ENCODE measurements around the gene CASZ1.

CASZ1 gene

DNA sequence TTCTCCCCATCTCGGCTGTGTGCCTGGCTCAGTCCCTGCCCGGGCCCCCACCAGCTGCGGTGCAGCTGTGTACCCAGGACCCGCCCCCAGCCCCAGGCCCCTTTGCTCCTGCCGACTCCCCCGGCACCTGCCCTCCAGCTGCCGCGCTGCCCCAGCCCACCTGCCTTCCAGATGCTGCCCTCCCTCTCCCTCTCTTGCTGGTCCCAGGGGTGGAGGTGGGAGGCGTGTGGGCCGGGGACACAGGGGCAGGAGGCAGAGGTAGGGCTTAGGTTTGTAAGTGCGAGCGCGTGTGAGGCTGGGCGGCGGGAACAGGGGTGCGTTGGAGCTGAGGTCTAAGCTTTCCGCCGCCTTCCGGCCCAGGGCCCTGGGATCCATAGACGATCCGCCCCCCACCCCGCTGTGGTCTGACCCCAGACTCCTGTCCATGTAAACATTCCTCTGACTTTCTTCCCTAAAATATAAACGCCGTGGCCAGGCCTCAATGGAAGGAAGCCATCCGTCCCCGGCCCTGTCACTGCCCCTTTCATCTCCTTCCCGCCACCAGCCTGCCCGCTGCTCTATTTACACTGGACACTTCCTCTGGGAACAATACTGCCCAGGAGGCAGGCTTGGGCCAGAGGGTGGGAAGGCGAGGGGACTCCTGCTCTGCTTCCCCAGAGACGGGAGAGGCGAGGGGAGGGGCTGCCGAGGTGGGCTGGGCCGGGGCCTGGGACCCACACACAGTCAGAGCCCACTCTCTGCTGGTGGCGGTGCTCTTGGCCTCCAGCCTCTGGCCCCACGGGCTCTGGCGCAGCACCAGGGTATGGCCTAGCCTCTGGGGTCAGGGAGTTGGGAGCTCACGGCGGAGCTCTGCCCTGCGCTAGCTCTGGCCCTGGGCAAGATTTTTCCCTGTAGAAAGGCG lies 128.3 kb downstream of the CASZ1 start:
- peak; percentile 99 for DNase-seq

DNA sequence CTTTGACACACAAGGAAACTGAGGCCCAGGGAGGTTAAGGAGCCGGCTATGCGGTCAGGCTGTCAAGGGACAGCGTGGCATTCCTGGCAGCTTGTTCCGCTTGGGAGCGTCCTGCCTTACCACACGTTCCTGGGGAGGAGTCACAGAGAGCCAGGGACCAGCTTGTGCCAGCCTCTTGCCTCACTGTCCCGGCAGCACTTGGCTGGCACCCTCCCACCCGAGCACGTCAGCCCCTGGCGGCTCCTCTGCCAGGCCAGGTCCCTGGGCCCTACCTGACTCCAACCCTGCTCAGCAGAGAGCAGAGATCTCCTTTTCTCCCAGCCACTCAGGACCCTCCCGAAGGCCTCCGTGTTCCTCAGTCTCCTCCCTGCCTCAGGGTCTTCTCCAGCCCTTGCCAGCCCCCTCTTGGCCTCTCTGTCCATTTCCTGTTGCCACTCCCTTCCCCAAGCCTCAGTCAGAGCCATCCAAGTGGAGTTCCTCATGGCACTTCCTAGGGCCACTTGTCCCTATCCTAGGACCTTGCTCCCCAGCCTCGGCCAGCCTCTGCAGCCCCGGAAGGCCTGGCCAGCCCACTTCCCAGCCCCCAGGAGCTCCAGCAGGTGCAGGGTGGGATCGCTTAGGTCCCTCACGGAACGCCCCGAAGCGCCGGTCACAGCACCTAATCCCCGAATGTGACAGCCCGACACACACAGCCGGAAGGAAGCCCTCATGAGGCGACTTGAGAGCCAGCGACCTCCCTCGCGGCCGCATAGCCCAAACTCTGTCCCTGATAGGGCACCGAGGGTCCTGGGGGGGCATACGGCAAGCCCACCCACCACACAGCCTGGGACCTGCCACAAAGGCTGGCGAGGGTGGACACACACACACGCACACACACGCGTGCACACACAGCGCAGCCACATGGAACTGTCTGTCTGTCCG lies 130.3 kb downstream of the CASZ1 start:
- DNase-seq = no peak

DNA sequence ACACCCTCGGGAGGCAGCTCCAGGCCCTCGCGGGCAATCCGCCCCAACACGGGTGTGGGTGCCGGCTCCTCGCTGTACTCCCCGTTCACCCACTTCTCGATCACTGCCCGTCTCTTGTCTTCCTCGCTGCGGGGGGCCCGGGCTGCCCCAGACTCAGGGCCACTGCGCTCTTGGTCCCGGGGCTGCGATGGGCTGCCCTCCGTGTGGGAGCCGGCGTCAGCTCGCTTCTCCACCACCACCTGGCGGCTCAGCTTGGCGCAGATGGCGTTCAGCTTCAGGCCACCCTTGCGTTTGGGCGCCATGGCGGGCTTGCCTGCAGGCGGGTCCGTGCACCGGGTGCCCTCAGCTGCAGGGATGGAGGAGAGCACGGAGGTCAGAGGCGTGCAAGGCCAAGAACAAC lies 131.2 kb downstream of the CASZ1 start:
- no peak for DNase-seq

DNA sequence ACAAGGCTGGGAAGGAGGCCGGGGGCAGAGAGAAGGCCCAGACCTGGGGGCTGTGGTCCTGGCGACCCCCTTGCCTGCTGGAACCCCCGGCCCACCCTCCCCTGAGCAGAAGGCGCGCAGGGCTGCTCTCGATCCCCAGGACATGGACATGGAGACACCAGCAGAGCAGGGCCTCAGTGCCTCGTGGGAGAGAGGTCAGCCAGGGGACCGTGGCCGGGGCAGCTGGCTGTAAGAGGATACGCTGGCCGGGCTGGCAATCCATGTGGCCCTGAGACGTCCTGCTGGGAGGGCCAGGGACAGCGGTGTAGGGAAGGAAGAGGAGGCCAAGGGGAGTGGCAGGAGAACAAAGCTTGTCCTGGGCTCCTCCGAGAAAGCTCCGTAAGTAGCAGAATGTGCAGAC lies 132.2 kb downstream of the CASZ1 start:
- DNase-seq = no peak

DNA sequence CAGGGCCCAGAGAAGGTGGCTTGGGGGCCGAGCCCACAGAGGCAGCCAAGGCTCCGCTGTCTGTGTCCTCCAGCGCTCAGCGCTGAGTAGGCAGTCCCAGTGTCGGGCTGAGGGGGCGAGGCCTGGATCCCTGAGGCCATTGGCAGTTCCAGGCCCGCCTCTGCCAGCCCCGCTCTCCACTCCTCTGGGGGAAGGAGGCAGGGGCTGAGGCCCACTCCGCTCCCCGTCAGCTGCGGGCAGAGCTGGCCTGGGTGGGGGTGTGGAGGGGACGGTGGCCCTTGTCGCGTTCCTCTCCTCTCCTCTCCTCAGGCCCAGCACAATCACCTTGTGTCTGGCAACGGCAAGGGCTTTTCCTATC lies 132.8 kb downstream of the CASZ1 start:
- DNase-seq = peak; percentile 96

DNA sequence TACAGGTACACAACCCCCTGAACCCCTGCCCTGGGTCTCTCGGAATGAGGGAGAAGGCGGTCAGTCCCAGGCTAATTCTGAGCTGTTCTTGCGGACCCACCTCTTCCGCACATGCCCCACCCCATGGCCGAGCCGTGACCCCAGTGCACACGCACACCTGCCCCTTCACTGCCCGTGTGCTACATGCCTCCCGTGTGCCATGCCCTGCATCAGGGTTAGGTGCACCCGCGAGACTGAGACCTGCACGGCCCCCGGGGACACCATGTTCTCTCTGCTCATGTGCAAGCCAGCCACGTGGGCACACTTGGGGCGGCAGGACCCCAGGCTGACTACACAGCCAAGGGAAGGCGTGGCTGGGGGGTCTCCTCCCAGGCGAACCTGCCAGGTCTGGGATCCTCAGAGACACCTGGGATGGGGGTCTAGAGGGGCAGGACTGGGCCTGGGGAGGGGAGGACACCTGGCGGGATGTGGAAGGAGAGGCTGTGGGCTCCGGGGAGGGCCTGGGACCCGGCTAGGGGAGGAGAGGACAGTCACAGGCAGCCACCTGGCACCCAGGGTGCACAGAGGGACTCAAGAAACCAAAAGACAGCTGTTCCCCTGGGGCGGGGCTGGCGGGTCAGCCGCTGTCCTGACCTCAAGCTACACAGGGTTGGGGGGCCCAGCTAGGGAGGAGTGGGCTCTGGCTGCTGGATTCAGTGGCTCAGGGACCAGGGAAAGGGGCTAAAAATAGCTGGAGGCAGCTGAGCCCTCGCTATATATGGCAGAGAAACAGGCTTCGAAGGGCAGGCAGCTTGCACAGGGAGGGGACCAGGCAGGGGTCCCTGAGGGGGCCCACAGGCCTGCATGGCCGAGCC lies 133.4 kb downstream of the CASZ1 start:
- no peak for DNase-seq

DNA sequence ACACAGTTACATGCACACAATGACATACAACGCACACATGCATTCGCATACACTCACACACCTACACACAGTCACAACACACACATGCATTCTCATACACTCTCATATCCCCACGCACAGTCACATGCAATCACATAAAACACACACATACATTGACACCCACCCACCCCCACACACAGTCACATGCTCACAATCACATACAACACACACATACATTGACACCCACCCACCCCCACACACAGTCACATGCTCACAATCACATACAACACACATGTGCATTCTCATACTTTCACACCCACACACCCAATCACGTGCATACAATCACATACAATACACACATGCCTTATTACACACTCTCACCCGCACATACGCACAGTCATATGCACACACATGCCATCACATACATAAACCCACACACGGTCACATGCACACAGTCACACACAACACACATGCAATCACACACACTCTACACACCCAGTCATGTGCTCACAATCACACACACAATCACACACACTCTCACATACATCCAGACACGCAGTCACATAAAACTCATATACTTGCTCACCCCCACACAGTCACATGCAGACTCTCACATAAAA lies 134.3 kb downstream of the CASZ1 start:
- DNase-seq = no peak

DNA sequence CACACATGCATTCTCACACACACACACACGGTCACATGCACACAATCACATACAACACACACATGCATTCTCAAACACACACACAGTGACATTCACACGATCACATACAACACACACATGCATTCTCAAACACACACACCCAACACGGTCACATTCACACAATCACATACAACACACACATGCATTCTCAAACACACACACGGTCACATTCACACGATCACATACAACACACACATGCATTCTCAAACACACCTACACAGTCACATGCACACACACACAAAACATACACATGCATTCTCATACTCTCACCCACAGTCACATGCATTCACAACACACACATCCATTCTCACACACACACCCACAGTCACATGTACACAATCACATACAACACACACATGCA lies 135.0 kb downstream of the CASZ1 start:
- DNase-seq = no peak

DNA sequence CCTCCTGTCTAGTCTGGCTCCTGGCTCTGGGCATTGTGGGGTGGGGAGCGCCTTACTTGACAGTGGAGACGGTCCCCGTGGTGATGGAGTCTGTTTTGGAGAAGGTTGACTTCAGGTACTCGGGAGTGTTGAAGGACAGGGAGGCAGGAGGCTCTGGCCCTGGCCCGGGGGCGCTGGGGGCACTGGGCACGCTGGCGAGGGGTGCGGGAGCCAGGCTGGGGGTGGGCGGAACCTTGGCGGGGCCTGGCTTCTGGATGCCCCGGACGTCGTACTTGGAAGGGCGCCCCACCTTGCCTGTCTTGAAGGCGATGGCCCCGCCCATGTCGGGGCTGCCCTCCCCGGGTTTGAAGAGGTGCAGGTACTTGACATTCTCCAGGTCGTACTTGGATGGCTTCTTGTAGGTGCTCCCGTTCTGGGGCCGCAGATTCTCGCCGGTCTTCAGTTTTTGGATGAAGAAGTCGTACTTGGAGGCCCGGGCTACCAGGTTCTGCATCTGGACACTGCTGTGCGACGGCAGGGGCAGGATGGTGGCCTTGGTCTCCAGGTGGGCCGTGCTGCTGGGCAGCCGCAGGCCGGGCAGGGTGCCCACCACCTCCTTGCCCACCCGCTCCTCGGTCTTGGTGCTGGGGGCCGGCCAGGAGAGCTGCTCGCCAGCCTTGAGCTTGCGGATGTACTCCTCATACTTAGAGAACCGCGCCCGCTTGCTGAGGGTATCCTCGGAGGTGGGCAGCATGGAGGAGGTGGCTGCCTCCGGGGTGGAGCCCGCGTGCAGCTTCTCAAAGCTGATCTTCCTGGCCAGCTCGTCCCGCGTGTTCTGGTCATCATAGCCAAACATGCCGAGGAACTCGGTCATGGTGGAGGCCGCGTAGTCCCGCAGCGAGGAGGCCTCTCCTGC lies 136.6 kb downstream of the CASZ1 start:
- no peak for DNase-seq

DNA sequence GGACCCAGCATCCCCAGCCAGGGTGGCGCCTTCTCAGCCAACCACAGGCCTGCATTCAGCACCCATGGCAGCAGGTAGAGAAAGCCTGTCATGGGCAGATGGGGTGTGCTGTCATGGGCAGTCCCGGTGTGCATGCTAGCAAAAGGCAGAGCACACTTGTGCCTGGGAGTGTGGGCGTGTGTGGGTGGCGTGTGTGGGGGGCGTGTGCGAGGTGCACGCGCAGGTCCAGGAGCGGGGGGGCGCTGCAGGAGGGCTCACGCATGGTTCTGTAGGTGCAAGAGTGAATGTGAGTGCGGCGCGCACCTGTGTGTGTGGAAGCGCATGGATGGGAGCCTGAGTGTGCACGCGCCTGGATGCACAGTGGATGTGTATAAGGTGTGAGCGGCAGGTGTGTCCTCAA lies 137.2 kb downstream of the CASZ1 start:
- no peak for DNase-seq

DNA sequence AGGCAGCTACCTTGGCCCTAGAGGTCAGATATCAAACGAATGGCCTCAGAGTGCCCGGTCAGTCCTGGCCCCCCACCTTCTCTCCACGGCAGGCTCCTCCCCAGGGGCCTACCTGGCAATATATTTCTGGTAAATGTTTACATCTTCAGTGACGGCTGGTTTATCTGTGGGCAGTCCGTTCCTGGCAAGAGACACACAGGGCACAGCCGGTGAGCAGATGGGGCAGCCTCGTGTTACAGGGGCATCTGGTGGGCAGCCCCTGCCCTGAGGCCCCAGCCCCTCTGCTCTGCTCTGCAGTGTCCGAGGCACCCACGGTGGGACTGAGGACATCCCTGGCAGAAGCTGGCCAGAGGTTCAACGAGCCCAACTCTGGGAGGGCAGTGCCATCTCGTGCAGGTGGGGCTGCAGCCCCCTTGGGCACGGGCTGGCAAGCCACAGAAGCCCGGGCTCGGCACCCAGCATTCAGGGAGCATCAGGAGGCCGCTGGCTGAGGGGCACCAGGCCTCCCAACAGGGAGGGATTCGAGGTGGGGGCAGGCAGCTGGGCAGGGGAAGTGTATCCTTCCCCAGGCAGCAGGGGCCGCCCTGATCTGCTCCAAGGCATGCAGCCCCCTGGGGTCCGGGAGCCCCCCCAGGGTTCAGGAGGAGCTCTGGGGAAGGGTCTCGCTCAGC lies 137.9 kb downstream of the CASZ1 start:
- DNase-seq = no peak

DNA sequence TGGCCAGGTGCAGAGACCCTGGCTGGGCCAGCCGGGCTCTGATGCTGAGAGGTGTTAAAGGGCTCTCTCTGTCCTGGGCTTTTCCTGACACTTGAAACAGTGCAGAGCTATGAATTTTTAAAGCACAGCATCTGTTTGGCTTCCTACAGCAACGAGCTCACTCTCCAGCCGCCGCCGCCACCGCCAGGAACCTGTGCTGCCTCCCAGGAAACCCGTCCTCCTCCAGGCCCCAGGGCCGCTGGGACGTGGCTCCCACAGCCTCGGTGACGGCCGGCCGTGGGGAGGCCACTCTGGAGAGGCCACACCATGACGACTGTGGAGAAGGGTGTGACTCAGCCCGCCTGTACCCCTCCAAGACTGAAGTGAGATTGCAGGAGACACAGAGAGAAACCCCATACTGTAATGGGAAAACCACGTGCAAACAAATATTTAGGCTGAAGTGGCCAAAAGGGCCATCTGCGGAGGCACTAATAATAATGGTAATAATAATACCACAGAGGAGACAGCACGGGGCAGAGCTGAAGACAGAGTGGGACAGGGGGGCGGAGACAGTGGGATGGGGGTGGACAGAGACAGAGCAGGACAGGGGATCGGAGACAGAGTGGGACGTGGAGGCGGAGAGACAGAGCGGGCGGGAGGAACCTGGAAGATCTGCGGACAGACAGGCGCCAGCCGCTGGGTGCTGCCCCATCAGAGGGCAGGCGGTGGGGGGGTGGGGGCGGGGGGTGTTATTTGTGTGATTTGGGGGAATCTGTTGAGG lies 139.2 kb downstream of the CASZ1 start:
- no peak for DNase-seq

DNA sequence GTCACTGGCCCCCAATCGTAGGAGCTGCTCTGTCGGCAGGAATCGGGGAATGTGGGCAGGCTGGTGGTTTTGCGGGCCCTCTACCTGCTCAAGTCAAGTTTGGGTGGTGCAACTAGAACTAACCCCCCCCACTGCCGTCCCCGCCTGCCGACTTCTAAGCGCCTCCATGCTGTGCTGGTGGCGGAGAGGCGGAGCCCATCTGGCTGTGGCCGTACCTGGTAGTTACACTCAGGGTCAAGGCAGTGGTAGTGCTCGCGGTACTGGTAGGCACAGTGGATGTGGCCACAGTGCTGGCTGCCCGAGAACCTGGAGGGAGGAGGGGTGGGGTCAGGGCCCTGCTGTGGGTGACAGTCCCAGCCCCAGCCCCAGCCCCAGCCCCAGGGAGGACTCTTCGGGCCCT lies 140.0 kb downstream of the CASZ1 start:
- DNase-seq = no peak

DNA sequence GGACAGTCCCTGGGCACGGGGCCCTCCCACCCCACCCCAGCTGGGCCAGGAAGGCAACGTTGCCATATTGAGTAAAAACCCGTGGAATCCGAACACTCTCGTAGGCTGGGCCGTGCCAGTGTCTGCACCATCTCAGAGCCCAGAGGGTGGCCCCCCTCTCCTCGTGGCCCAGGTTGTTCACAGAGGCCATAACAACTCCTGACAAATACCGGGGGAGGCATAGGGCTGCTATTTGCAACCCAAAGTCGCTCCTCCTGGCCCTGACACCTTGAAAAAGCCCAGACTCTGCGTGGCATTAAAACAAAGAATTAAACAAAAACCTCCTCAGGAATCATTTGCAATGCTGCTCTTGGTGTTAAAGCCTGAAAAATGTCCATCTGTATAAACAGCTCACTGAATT lies 141.4 kb downstream of the CASZ1 start:
- no peak for DNase-seq

DNA sequence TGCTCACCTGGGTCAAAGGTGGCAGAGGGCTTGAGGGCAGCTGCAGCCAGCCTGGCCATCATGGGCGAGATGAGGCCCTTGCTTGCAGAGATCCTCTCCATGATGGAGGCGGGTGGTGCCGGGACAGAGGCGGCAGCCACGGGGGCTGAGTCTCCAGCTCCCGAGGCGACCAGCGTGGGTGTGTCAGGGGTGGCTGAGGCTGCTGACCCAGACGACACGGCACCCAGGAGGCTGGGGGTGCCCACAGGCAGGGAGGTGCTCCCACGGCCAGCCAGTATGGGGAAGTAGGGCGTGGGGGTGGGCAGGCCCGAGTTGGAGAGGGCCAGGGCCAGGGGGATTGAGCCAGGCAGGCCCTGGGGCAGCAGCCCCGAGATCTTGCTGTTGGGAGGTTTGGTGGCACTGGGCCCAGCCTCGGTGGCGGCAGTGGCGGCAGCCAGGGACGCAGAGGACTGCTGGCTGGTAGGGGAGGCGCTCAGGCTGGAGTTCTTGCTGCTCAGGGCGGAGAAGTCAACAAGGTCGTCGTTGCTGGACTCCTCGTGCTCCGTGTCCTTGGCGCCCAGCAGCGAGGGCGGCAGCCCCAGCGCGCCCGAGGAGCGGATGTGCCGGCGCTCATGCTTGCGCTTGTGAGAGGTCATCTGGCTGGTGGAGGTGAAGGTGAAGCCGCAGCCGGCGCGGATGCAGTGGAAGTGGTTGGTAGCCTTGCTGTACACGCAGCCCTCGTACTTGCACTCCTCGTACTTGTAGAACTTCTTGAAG lies 142.9 kb downstream of the CASZ1 start:
- DNase-seq = no peak

DNA sequence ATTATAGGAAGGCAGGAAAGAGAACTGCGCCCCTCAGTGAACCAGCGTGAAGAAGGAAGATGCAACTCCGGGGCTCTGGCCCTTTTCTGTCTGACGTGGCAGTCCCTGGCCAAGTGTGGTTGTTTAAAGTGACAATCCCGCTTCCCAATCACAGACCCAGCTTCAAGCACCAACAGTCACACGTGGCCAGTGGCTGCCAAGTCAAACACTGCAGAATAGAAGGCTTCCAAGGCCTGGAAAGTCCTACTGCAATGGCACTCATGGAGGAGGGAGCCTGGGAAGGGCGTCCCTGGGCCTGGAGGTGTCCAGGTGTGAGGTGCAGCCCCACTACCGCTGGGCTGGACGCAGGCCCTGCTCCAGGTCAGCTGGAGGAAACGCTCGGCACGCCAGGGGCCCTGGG lies 143.8 kb downstream of the CASZ1 start:
- no peak for DNase-seq

DNA sequence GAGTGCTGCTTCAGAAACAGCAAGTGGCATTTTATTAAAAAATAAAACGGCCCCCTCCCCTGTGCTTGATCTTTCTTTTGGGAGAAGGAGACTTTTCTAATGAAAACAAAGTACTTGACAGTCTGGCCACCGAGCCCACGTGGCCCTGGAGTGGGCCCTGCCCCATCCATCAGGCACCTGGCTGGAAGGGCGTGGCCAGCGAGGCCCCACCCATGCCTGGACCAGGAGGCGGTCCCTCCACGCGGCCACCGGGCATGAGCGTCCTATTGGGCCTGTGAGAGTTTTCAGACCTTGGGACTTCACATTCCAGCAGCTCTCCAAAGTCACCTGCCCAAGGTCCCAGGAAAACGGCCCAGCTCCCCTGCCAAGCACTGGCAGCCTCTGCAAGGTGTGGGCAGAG lies 144.7 kb downstream of the CASZ1 start:
- DNase-seq = peak; percentile 73

DNA sequence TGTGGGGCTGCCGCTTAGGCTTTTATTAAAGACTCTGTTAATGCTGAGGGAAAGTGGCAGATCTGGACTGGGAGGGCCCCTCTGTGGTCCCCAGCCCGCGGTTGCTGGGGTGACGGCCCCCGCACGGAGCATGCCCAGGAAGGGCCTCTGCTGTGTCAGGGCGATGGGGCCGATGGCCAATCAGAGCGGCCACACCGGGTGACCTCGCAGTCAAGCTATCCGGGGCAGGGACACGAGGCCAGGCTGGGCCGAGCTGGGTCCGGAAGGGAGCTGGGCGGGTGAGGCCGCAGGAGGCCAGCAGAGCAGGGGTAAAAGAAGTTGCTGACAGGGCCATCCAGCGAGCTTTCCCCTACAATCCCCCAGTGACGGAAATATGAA lies 145.1 kb downstream of the CASZ1 start:
- no peak for DNase-seq
